Measurements from ENCODE around the gene ATM. TPM values are rescaled to one million over a fixed set of nuclear protein-coding genes. Genes with fewer than 3 reads are reported as not detected.

Gene ATM
- total and polyA plus RNA-seq, 2 experiments from 2014 or later: 7.5 to 43.0 TPM

DNA sequence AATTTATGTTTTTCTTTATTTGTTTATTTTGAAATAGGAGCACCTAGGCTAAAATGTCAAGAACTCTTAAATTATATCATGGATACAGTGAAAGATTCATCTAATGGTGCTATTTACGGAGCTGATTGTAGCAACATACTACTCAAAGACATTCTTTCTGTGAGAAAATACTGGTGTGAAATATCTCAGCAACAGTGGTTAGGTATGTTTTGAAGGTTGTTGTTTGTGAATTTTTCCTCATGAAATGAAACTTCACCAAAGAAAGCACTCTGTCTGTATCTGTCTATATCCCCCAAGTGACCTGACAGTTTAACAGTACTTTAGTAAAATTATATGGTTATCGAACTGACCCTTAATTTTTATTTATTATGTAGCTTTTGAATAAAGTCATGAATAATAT is 12.8 kb downstream of the ATM start:
- no peaks in the 10 kb centered on the region for H4K20me1 ChIP-seq (ENCODE audit: insufficient read depth, poor library complexity, severe bottlenecking)
- H3K4me2 ChIP-seq: no peak overlapping the region
- H3K79me2 ChIP-seq: no peaks in the 10 kb centered on the region
- DNase-seq (ENCODE audit: low spot score): no peak
- H3K4me3 ChIP-seq: no peak overlapping the region
- H3K9me2 ChIP-seq (replicated peaks; ENCODE audit: insufficient read depth): no peaks in the 10 kb centered on the region
- no peaks in the 10 kb centered on the region for H3K27me3 ChIP-seq
- H2AFZ ChIP-seq: no peak overlapping the region
- H3K4me1 ChIP-seq (ENCODE audit: insufficient read depth): no peaks in the 10 kb centered on the region
- TF ChIP-seq, protein P1, sequence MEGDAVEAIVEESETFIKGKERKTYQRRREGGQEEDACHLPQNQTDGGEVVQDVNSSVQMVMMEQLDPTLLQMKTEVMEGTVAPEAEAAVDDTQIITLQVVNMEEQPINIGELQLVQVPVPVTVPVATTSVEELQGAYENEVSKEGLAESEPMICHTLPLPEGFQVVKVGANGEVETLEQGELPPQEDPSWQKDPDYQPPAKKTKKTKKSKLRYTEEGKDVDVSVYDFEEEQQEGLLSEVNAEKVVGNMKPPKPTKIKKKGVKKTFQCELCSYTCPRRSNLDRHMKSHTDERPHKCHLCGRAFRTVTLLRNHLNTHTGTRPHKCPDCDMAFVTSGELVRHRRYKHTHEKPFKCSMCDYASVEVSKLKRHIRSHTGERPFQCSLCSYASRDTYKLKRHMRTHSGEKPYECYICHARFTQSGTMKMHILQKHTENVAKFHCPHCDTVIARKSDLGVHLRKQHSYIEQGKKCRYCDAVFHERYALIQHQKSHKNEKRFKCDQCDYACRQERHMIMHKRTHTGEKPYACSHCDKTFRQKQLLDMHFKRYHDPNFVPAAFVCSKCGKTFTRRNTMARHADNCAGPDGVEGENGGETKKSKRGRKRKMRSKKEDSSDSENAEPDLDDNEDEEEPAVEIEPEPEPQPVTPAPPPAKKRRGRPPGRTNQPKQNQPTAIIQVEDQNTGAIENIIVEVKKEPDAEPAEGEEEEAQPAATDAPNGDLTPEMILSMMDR (IDR thresholded peaks at IDR 0.05; ENCODE audit: poor library complexity): no peak
- TF ChIP-seq EZH2 (IDR thresholded peaks at IDR 0.05; ENCODE audit: borderline replicate concordance): no peak
- no peak for TF ChIP-seq EZH2phosphoT487 (IDR thresholded peaks at IDR 0.05; ENCODE audit: low read depth, severe bottlenecking, unreplicated experiment)
- H3K27ac ChIP-seq: no peak overlapping the region
- 96% methylated on average over 2 of the region's 2 CpGs for WGBS (ENCODE audit: low lambda C conversion rate, missing lambda C conversion rate)
- peaks cover 3% of the 10 kb centered on the region for H3K36me3 ChIP-seq (replicated peaks; ENCODE audit: insufficient read depth, low read depth)
- H3K9me3 ChIP-seq (ENCODE audit: low read depth): no peaks in the 10 kb centered on the region

- Histone ChIP-seq H3K36me3 (replicated peaks; ENCODE audit: insufficient read depth, low read depth) (peaks cover 3% of the 10 kb centered on the region), H3K27ac (no peak overlapping the region)
Measured at GRCh38 chr11:108237058-108237481, 14.2 kb downstream of the ATM start.

DNA sequence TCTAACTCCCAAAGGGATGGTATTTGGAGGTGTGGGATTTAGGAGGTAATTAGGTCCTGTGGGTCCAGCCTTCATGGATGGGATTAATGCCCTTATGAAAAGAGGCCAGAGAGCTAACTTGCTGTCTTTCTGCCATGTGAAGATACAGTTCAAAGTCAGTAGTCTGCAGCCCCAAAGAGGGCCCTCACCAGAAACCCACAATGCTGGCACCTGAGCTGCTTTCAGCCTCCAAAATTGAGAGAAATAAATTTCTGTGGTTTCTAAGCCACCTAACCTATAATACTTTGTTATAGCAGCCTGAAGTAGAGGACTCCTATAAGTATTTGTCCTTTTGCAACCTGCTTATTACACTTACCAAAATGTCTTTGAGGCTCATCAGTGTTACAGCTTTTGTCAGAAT is 16.2 kb downstream of the ATM start:
- no peak for DNase-seq (ENCODE audit: low spot score)
- no peaks in the 10 kb centered on the region for H3K79me2 ChIP-seq
- TF ChIP-seq, protein P1 (IDR thresholded peaks at IDR 0.05; ENCODE audit: poor library complexity): no peak
- no peak for TF ChIP-seq EZH2 (IDR thresholded peaks at IDR 0.05; ENCODE audit: borderline replicate concordance)
- no peak for TF ChIP-seq EZH2phosphoT487 (IDR thresholded peaks at IDR 0.05; ENCODE audit: low read depth, severe bottlenecking, unreplicated experiment)

More at GRCh38 chr11:108237058-108237481, 14.2 kb downstream of the ATM start:
- H3K9me3 ChIP-seq (ENCODE audit: low read depth): no peaks in the 10 kb centered on the region
- no peak for DNase-seq (ENCODE audit: low spot score)
- no peaks in the 10 kb centered on the region for H4K20me1 ChIP-seq (ENCODE audit: insufficient read depth, poor library complexity, severe bottlenecking)
- H3K4me2 ChIP-seq: no peak overlapping the region
- H3K4me3 ChIP-seq: no peak overlapping the region
- no peaks in the 10 kb centered on the region for H3K9me2 ChIP-seq (replicated peaks; ENCODE audit: insufficient read depth)
- H3K79me2 ChIP-seq: no peaks in the 10 kb centered on the region
- no peak overlapping the region for H2AFZ ChIP-seq
- TF ChIP-seq EZH2 (IDR thresholded peaks at IDR 0.05; ENCODE audit: borderline replicate concordance) (no peak), EZH2phosphoT487 (IDR thresholded peaks at IDR 0.05; ENCODE audit: low read depth, severe bottlenecking, unreplicated experiment) (no peak)
- TF ChIP-seq, protein P1 (IDR thresholded peaks at IDR 0.05; ENCODE audit: poor library complexity): no peak
- 87% methylated on average over 1 of the region's 1 CpG for WGBS (ENCODE audit: low lambda C conversion rate, missing lambda C conversion rate)
- no peaks in the 10 kb centered on the region for H3K4me1 ChIP-seq (ENCODE audit: insufficient read depth)
- no peaks in the 10 kb centered on the region for H3K27me3 ChIP-seq

More for the DNA sequence above, 16.2 kb downstream of the ATM start:
- no peak overlapping the region for H3K4me3 ChIP-seq
- no peaks in the 10 kb centered on the region for H3K9me2 ChIP-seq (replicated peaks; ENCODE audit: insufficient read depth)
- peaks cover 3% of the 10 kb centered on the region for H3K36me3 ChIP-seq (replicated peaks; ENCODE audit: insufficient read depth, low read depth)
- H3K4me2 ChIP-seq: no peak overlapping the region
- H2AFZ ChIP-seq: no peak overlapping the region
- no peaks in the 10 kb centered on the region for H4K20me1 ChIP-seq (ENCODE audit: insufficient read depth, poor library complexity, severe bottlenecking)
- no peaks in the 10 kb centered on the region for H3K27me3 ChIP-seq
- H3K4me1 ChIP-seq (ENCODE audit: insufficient read depth): no peaks in the 10 kb centered on the region
- H3K27ac ChIP-seq: no peak overlapping the region
- no peaks in the 10 kb centered on the region for H3K9me3 ChIP-seq (ENCODE audit: low read depth)

Measured in hepatocyte (in vitro differentiated cells).